ENCODE results near the gene MAP3K8. TPM values are rescaled to one million over a fixed set of nuclear protein-coding genes. Genes with fewer than 3 reads are reported as not detected.

Gene MAP3K8
- total and polyA plus RNA-seq, 9 of the 15 experiments (the other 6 are each of a cell fraction or from before 2014, with no cell fraction given), result 6.9 to 23.6 (median 13.6) TPM

DNA sequence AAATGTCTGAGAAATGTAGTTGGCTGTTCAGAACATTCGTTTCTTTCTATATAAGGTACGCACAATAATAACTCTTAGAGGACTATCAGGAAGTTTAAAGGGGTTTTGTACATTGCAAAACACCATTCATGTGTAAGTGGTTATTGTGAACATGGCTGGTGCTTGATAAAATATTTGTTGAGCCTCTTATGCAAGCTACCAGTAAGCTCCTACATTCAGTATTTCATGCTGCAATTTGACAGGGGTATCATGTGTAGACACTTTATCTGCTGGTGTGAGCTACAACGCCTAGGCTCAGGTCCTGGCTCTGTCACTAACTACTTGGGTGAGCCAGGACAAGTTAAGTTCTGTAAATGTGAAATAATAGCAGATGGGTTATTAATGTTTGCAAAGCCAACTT is 75.5 kb downstream of the MAP3K8 start:
- TF ChIP-seq, protein P1, sequence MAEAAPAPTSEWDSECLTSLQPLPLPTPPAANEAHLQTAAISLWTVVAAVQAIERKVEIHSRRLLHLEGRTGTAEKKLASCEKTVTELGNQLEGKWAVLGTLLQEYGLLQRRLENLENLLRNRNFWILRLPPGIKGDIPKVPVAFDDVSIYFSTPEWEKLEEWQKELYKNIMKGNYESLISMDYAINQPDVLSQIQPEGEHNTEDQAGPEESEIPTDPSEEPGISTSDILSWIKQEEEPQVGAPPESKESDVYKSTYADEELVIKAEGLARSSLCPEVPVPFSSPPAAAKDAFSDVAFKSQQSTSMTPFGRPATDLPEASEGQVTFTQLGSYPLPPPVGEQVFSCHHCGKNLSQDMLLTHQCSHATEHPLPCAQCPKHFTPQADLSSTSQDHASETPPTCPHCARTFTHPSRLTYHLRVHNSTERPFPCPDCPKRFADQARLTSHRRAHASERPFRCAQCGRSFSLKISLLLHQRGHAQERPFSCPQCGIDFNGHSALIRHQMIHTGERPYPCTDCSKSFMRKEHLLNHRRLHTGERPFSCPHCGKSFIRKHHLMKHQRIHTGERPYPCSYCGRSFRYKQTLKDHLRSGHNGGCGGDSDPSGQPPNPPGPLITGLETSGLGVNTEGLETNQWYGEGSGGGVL (CRISPR knock-in tag; IDR thresholded peaks at IDR 0.05), result no peak
- TF ChIP-seq CEBPB (tag; IDR thresholded peaks at IDR 0.05), result peak; percentile 6; the same call in 1 of the 2 replicates
- 61% methylated on average over 3 of the region's 3 CpGs for WGBS (ENCODE audit: insufficient coverage, low coverage, missing lambda C conversion rate)
- Histone ChIP-seq H3K9me3 (replicated peaks; ENCODE audit: control insufficient read depth, insufficient read depth, low read depth, low read length) (no peaks in the 10 kb centered on the region), H3K4me1 (replicated peaks in 1 of 2; ENCODE audit: control insufficient read depth in 2 of 2, insufficient read depth in 2 of 2, low read length in 2 of 2) (peaks cover 0 to 10% of the 10 kb centered on the region in 2 experiments; a peak in 2 of 5 replicates), H3K9ac (ENCODE audit: insufficient read depth in 1 of 2, low read depth in 2 of 2, low read length in 2 of 2) (no peak overlapping the region), H3K9me1 (ENCODE audit: control insufficient read depth, insufficient read depth, low read length) (no peaks in the 10 kb centered on the region), H3K4me3 (no peak overlapping the region), H3K27ac (ENCODE audit: extremely low read depth, low read depth, low read length) (no peak overlapping the region), H2AFZ (ENCODE audit: low read depth, low read length) (no peak overlapping the region), H3K27me3 (ENCODE audit: control insufficient read depth in 2 of 2, insufficient read depth in 2 of 2, low read length in 2 of 2) (no peaks in the 10 kb centered on the region), H4K20me1 (replicated peaks; ENCODE audit: control insufficient read depth, insufficient read depth, low read length) (no peaks in the 10 kb centered on the region), H3K79me2 (ENCODE audit: control insufficient read depth, insufficient read depth, low read length) (no peaks in the 10 kb centered on the region), H3K36me3 (ENCODE audit: control insufficient read depth, insufficient read depth, low read length) (no peaks in the 10 kb centered on the region), H3K4me2 (ENCODE audit: insufficient read depth, low read length) (no peak overlapping the region)
- DNase-seq (ENCODE audit: extremely low read depth in 1 of 4, low spot score in 3 of 4) (no peak), FAIRE-seq (no peak), ATAC-seq (no peak)
- in situ Hi-C loops (cut with MboI) (no loop called here), intact Hi-C loops (cut with micrococcal nuclease) (no loop called here)
- BruUV-seq (replicated peaks), result no TSS peak
- ChIA-PET CTCF (ENCODE audit: low intra/inter-chr PET ratio) (interaction anchor here (0.6 kb wide), 1 partner anchor 154 kb away, joined by 3 read pairs; no protein-coding TSS in a partner anchor), POLR2A (interaction anchor here (0.6 to 0.9 kb wide), 2 partner anchors 45 to 150 kb away, joined by 3 read pairs; no protein-coding TSS in a partner anchor)
